Kidney (tissue), 14 donors: ENCODE results near the gene SMC6. TPM values are rescaled to one million over a fixed set of nuclear protein-coding genes. Genes with fewer than 3 reads are reported as not detected.

Experiments used
- DNase-seq, 5 donors: peaks; one replicate each; pipeline ENCODE4 v3.0.0-alpha.2; 2013 to 2020
- FAIRE-seq: peaks from 2 replicates; lab custom pipeline; 2012; peaks lifted over from hg19 to GRCh38; lab: Jason Lieb, UNC
- H3K27ac ChIP-seq, 2 donors: one replicate each; pipeline ENCODE4 v1.7.0; 2013; ENCODE audit warnings: low read depth in 2 of 2, low read length in 2 of 2, inconsistent platforms in 1 of 2
- H3K27me3 ChIP-seq: one replicate; pipeline ENCODE4 v1.7.1; 2013; ENCODE audit warnings: low read length, inconsistent platforms; ENCODE audit not compliant: control insufficient read depth, insufficient read depth
- H3K36me3 ChIP-seq, 3 donors: one replicate each; pipeline versions ENCODE4 v1.7.0 to v1.7.1; 2013; ENCODE audit warnings: low read length in 3 of 3, control low read depth in 1 of 3, inconsistent platforms in 1 of 3; ENCODE audit not compliant: insufficient read depth in 3 of 3, control insufficient read depth in 2 of 3
- H3K4me1 ChIP-seq, 3 donors: one replicate each; pipeline versions ENCODE4 v1.7.0 to v1.7.1; 2013; ENCODE audit warnings: low read length in 3 of 3, inconsistent platforms in 1 of 3, low read depth in 1 of 3; ENCODE audit not compliant: control insufficient read depth in 2 of 3, insufficient read depth in 2 of 3
- H3K4me3 ChIP-seq, 3 donors: one replicate each; pipeline versions ENCODE4 v1.7.0 to v1.8.1; 2013; ENCODE audit warnings: low read length in 3 of 3, control low read depth in 1 of 3, inconsistent platforms in 1 of 3
- H3K9ac ChIP-seq, 3 donors: one replicate each; pipeline versions ENCODE4 v1.7.0 to v1.7.1; 2013; ENCODE audit warnings: low read length in 3 of 3, control low read depth in 1 of 3, inconsistent platforms in 1 of 3
- H3K9me3 ChIP-seq, 3 donors: one replicate each; pipeline versions ENCODE4 v1.7.0 to v1.7.1; 2013; ENCODE audit warnings: low read length in 3 of 3, control low read depth in 1 of 3, inconsistent platforms in 1 of 3; ENCODE audit not compliant: control insufficient read depth in 2 of 3, insufficient read depth in 1 of 3
- CTCF ChIP-seq: IDR thresholded peaks from 3 replicates; pipeline ENCODE4 v1.5.1; 2012; ENCODE audit warnings: mild to moderate bottlenecking, moderate library complexity, borderline replicate concordance; ENCODE audit not compliant: insufficient read depth; ENCODE audit errors: extremely low read depth
- intact Hi-C: fragments of 100-400 bp; cut with DNase I; formaldehyde crosslinking; loops from one replicate; pipeline ENCODE4 v1.11.1; 2022
- polyA plus RNA-seq: library from polyadenylated mRNA; stranded (reverse); fragments of 350-450 nt; fragmentation: Illumina TruSeq; extraction: RNeasy Lipid Tissue Mini Kit (QIAGEN cat#74804); gene quantifications from one replicate; pipeline ENCODE4 v1.2.3, GENCODE V29; 2014; ENCODE audit warnings: low read depth, low replicate concordance; ENCODE audit not compliant: insufficient read depth
- total RNA-seq: library from RNA; stranded (reverse); fragmentation: NEBNext Ultra II Directional; extraction: Animal tissue kit (Norgen Biotek cat#: 25700); gene quantifications from one replicate; pipeline ENCODE4 v1.2.1, GENCODE V29; 2021
- donor health status: control.
- donor health status: control.
- donor health status: control.
- donor health status: control.
- donor health status: control.
- donor health status: DM: yes; HTN: yes; CAD: no.
- donor health status: Normal renal cell carcinoma (clear cell type).

Gene SMC6
- total and polyA plus RNA-seq, 2 donors from 2014 or later: 4.8 to 16.3 TPM

GRCh38 chr2:17630089-17630488 lies 123.5 kb downstream of the SMC6 start:
- H3K9me3 ChIP-seq: peaks cover 0 to 2% (median 0%) of the 10 kb centered on the region in 3 donors
- no peak for DNase-seq
- H3K9ac ChIP-seq: no peak overlapping the region
- intact Hi-C loops: no loop called here
- no peak for TF ChIP-seq CTCF
- FAIRE-seq: no peak
- H3K27ac ChIP-seq: no peak overlapping the region
- no peaks in the 10 kb centered on the region for H3K27me3 ChIP-seq
- no peak overlapping the region for H3K4me3 ChIP-seq
- no peaks in the 10 kb centered on the region for H3K4me1 ChIP-seq
- H3K36me3 ChIP-seq: no peaks in the 10 kb centered on the region

GRCh38 chr2:17628349-17629261 lies 125.0 kb downstream of the SMC6 start:
- no peak overlapping the region for H3K4me3 ChIP-seq
- no peaks in the 10 kb centered on the region for H3K4me1 ChIP-seq
- intact Hi-C loops: no loop called here
- peaks cover 0 to 2% (median 0%) of the 10 kb centered on the region in 3 donors for H3K9me3 ChIP-seq
- H3K27ac ChIP-seq: no peak overlapping the region
- no peak for TF ChIP-seq CTCF
- FAIRE-seq (no peak), DNase-seq (no peak)
- H3K9ac ChIP-seq: no peak overlapping the region
- no peaks in the 10 kb centered on the region for H3K36me3 ChIP-seq
- H3K27me3 ChIP-seq: no peaks in the 10 kb centered on the region

- H3K9me3 ChIP-seq: peaks cover 0 to 2% (median 0%) of the 10 kb centered on the region in 3 donors
- H3K9ac ChIP-seq: no peak overlapping the region
- no peak for TF ChIP-seq CTCF
- no peak overlapping the region for H3K27ac ChIP-seq
- no peak for FAIRE-seq
- H3K4me3 ChIP-seq: no peak overlapping the region
- no peaks in the 10 kb centered on the region for H3K27me3 ChIP-seq
- no peak for DNase-seq
- intact Hi-C loops: no loop called here
- H3K4me1 ChIP-seq: no peaks in the 10 kb centered on the region
- H3K36me3 ChIP-seq: no peaks in the 10 kb centered on the region
Measured at GRCh38 chr2:17627434-17627833, 126.2 kb downstream of the SMC6 start.
